Thoracic aorta (tissue), 2 donors: ENCODE data around the gene RANGAP1. TPM values are rescaled to one million over a fixed set of nuclear protein-coding genes. Genes with fewer than 3 reads are reported as not detected.

Experiments
- ATAC-seq: fragments of 150-250 bp; one replicate; pipeline ENCODE4 v1.8.0; 2017; ENCODE audit warnings: low read depth; ENCODE audit not compliant: insufficient number of reproducible peaks, low FRiP score
- DNase-seq: peaks from one replicate; pipeline ENCODE4 v3.0.0-alpha.2; 2020; ENCODE audit warnings: low spot score
- H3K27ac ChIP-seq, 2 donors: fragments of 200-600 bp; sonication (generic); 1 replicate in 1 of 2; 2 replicates in 1 of 2; pipeline ENCODE4 v1.5.1; 2016; ENCODE audit warnings: mild to moderate bottlenecking in 2 of 2, moderate library complexity in 2 of 2
- H3K27me3 ChIP-seq: fragments of 200-600 bp; sonication (generic); replicated peaks from 2 replicates; pipeline ENCODE4 v1.6.0; 2016; ENCODE audit warnings: mild to moderate bottlenecking; ENCODE audit not compliant: insufficient read depth
- H3K36me3 ChIP-seq: fragments of 200-600 bp; sonication (generic); one replicate; pipeline ENCODE4 v1.5.1; 2016
- H3K4me1 ChIP-seq, 2 donors: fragments of 200-600 bp; sonication (generic); 1 replicate in 1 of 2; 2 replicates in 1 of 2; pipeline versions ENCODE4 v1.5.1 to v1.6.0; 2016; ENCODE audit warnings: low read depth in 2 of 2, mild to moderate bottlenecking in 1 of 2; ENCODE audit not compliant: control insufficient read depth in 1 of 2
- H3K4me3 ChIP-seq: fragments of 200-600 bp; sonication (generic); 2 replicates; pipeline ENCODE4 v1.5.1; 2016; ENCODE audit warnings: mild to moderate bottlenecking
- H3K9me3 ChIP-seq: fragments of 200-600 bp; sonication (generic); 2 replicates; pipeline ENCODE4 v1.5.1; 2016
- CTCF ChIP-seq: fragments of 200-600 bp; sonication (generic); IDR thresholded peaks from one replicate; pipeline ENCODE4 v1.5.1; 2019; ENCODE audit warnings: antibody characterized with exemption
- total RNA-seq, 2 donors: library from RNA; depleted of rRNA; stranded (reverse); fragments of >200 nt; gene quantifications; one replicate each; pipeline versions ENCODE4 v1.1.0 to v1.2.3, GENCODE V29; 2016

RANGAP1 gene
- total RNA-seq, 2 donors from 2014 or later: 42.0 to 42.7 TPM

DNA sequence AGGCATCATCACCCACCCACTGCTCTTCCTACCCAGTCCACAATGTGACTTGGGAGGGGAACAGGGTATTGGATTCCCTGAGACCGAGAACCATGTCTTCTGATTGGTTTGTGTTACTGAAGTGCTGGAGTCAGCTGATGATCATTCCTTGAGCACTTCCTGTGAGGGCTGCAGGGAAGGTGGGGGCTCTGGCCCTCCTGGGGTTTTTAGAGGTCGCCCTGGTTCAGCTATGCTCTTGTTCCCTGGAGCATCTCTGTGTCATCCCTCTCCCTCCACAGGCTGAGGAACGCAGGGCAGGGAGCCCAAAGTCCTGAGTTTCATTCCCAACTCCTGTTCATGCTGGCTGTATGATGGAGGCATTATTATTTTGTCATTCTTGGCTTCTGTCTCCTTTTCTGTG, 22.1 kb upstream of the RANGAP1 start:
- no peaks in the 10 kb centered on the region for H3K36me3 ChIP-seq
- DNase-seq: no peak

GRCh38 chr22:41305646-41306045, 19.7 kb upstream of the RANGAP1 start:
- H3K4me1 ChIP-seq: peaks cover 6 to 21% of the 10 kb centered on the region in 2 donors
- no peak for ATAC-seq
- no peaks in the 10 kb centered on the region for H3K9me3 ChIP-seq
- TF ChIP-seq CTCF: no peak
- no peaks in the 10 kb centered on the region for H3K27me3 ChIP-seq
- DNase-seq: no peak
- no peak overlapping the region for H3K4me3 ChIP-seq
- no peaks in the 10 kb centered on the region for H3K36me3 ChIP-seq
- H3K27ac ChIP-seq: no peak overlapping the region

More for the DNA sequence above, 22.1 kb upstream of the RANGAP1 start:
- H3K9me3 ChIP-seq: no peaks in the 10 kb centered on the region
- no peak for ATAC-seq
- H3K4me3 ChIP-seq: no peak overlapping the region
- H3K4me1 ChIP-seq: peaks cover under 1 to 11% of the 10 kb centered on the region in 2 donors
- TF ChIP-seq CTCF: no peak
- H3K27ac ChIP-seq: no peak overlapping the region
- H3K27me3 ChIP-seq: no peaks in the 10 kb centered on the region

- ATAC-seq (no peak), DNase-seq (no peak)
- no peak for TF ChIP-seq CTCF
- Histone ChIP-seq H3K4me1 (peaks cover 6 to 22% of the 10 kb centered on the region in 2 donors), H3K27me3 (no peaks in the 10 kb centered on the region), H3K27ac (peak overlapping the region; percentile 71 to 83), H3K4me3 (peak overlapping the region; percentile 99), H3K9me3 (no peaks in the 10 kb centered on the region), H3K36me3 (no peaks in the 10 kb centered on the region)
Observed at GRCh38 chr22:41302811-41303210, 16.8 kb upstream of the RANGAP1 start.

DNA sequence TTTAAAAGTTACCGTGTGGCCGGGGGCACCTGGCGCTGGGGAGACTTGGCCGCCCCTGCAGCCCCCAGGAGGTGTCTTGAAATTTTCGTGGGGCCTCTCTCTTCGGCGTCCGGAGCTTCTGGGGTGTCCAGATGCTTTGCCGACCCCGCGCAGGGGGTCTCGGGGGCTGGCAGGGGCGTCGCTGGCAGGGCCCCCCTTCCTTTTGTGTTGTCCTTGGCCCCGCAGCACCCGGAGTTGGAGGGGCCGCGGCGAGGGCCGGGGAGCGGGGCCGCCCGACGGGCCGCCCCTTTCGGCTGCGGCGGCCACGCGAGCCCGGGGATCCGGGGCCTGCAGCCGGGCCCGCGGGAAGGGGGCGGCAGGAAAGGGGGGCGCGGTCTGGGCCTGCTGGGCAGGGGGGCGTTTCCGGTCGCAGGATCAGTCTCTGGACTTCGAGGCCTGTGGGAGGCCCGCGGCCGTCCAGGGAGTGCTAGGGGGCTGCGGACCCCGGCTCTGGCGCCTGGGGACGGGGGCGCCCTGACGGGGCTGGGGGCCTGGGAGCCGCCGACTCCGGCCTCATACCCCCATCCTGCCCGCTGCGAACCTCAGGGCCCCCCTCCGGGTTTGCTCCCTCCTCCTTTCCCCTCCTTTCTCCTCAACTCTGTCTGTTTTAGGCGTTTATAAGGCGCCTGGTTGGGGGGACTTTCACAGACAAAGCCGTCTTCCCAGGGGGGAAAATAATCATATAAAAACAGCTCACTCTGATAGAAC, 16.2 kb upstream of the RANGAP1 start:
- no peak for ATAC-seq
- DNase-seq: no peak
- Histone ChIP-seq H3K9me3 (no peaks in the 10 kb centered on the region), H3K27ac (peak overlapping the region; percentile 71 to 83), H3K4me1 (peaks cover 6 to 15% of the 10 kb centered on the region in 2 donors), H3K4me3 (peak overlapping the region; percentile 99), H3K27me3 (no peaks in the 10 kb centered on the region), H3K36me3 (no peaks in the 10 kb centered on the region)
- no peak for TF ChIP-seq CTCF

DNA sequence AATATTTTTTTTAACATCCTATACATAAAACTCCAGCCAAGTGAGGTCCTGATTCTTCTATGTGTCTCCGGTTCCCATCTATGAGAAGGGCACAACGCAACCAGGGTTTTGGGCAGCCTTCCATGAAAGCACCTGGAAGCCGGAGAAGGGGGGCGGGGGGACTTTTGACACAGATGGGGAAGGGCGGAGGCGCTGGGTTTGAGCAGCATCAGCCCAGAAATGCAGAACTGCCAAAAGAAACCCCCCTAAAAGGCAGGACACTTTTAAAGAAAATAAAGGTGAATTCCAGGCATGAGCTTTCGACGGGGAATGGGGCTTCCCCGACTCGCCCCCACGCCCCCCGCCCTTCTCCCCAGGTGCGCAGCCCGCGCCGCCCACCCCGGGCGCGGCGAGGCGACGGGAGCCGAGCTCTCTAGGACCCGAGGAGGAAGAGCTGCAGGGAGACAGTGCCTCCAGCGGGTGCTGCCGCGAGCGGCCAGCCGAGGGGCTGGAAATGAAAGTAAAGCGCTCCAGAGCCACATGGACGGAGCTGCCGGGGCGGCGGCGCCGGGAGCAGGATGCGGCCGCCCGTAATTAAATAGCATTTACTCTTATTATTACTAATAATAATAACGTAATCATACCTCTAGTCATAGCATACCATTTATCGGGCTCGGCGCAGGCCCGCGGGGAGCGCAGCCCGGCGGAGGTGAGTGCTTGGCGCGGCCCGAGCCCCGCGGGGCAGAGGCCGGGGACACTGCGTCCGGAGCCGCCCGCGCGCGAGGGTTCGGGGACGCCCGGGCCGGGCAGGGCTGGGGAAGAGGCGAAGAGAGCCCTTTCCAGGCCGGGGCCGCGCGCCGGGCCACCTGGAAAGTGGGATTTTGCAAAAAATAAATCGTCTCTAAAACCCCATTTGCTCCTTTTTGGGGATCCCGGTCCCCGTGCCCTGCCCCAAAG, 15.4 kb upstream of the RANGAP1 start, which contains the start of gene ZC3H7B:
Gene ZC3H7B (plus strand): TSS at position 441 of the 936 bp plus-strand sequence. CDS start 19,136 bp downstream, outside the sequence.
- peak; percentile 60 for TF ChIP-seq CTCF
- Histone ChIP-seq H3K27ac (peak within 1 kb of the TSS; percentile 71 to 83), H3K27me3 (no peaks in the 10 kb centered on the region), H3K36me3 (no peaks in the 10 kb centered on the region), H3K9me3 (no peaks in the 10 kb centered on the region), H3K4me3 (peak within 1 kb of the TSS; percentile 99), H3K4me1 (peaks cover 6 to 15% of the 10 kb centered on the region in 2 donors)
- peak; percentile 33 for DNase-seq
- peak; percentile 83 for ATAC-seq
